Measurements from ENCODE around the gene C1QTNF2.

DNA sequence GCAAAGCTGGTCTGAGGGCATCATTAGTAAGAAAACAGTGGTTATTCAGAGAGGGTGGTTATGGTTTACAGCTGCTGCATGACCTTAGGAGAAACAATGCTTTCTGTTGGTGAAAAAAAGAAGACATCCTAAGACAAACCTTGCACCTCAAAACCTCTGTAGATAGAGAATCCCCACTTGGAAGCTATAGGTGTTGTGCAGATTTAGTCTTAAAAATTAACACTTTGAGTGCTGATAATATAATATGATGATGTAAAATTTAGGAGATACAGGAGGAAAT, 49.8 kb upstream of the C1QTNF2 start:
- TF ChIP-seq EP300 (IDR thresholded peaks at IDR 0.05): no peak
- TF ChIP-seq, protein P1, sequence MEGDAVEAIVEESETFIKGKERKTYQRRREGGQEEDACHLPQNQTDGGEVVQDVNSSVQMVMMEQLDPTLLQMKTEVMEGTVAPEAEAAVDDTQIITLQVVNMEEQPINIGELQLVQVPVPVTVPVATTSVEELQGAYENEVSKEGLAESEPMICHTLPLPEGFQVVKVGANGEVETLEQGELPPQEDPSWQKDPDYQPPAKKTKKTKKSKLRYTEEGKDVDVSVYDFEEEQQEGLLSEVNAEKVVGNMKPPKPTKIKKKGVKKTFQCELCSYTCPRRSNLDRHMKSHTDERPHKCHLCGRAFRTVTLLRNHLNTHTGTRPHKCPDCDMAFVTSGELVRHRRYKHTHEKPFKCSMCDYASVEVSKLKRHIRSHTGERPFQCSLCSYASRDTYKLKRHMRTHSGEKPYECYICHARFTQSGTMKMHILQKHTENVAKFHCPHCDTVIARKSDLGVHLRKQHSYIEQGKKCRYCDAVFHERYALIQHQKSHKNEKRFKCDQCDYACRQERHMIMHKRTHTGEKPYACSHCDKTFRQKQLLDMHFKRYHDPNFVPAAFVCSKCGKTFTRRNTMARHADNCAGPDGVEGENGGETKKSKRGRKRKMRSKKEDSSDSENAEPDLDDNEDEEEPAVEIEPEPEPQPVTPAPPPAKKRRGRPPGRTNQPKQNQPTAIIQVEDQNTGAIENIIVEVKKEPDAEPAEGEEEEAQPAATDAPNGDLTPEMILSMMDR (IDR thresholded peaks at IDR 0.05): no peak
- no peak for TF ChIP-seq POLR2A (IDR thresholded peaks at IDR 0.05)
